HEK293T (cell line): ENCODE results near the gene SOX30.
"Not testable (repeated sequence)": the region's sequence is repeated elsewhere in the genome, so short reads cannot be mapped to it uniquely, and the experiment has no call there.

ENCODE experiments used
- CTCF ChIA-PET: fragments of 350-600 bp; formaldehyde crosslinking; extraction: SDS; loops from one replicate; lab custom pipeline; 2021; ENCODE audit warnings: antibody characterized with exemption, inconsistent platforms; lab: Yijun Ruan, JAX
- POLR2A ChIA-PET: fragments of 350-600 bp; formaldehyde crosslinking; extraction: SDS; loops from one replicate; lab custom pipeline; 2020; ENCODE audit warnings: antibody characterized with exemption, inconsistent platforms; lab: Yijun Ruan, JAX
- DNase-seq: peaks from one replicate; pipeline ENCODE4 v3.0.0; 2012; ENCODE audit warnings: mixed read lengths; ENCODE audit errors: extremely low spot score
- ARNT ChIP-seq: fragments of 450-650 bp; IDR thresholded peaks from 2 replicates; pipeline ENCODE4 v1.6.1; 2017; ENCODE audit warnings: mild to moderate bottlenecking
- BHLHE40 ChIP-seq: fragments of 450-650 bp; IDR thresholded peaks from 2 replicates; pipeline ENCODE4 v1.6.1; 2016; ENCODE audit warnings: mild to moderate bottlenecking, moderate library complexity, borderline replicate concordance
- CTBP1 ChIP-seq: fragments of 450-650 bp; IDR thresholded peaks from 2 replicates; pipeline ENCODE4 v1.6.1; 2016; ENCODE audit warnings: borderline replicate concordance
- ELF4 ChIP-seq: fragments of 450-650 bp; IDR thresholded peaks from 2 replicates; pipeline ENCODE4 v1.6.1; 2017; ENCODE audit warnings: antibody characterized with exemption
- FOXA1 ChIP-seq: fragments of 450-650 bp; IDR thresholded peaks from 2 replicates; pipeline ENCODE4 v1.6.1; 2016; ENCODE audit warnings: mild to moderate bottlenecking
- FOXK2 ChIP-seq: fragments of 450-650 bp; IDR thresholded peaks from 2 replicates; pipeline ENCODE4 v1.6.1; 2016; ENCODE audit warnings: mild to moderate bottlenecking
- FOXM1 ChIP-seq: fragments of 450-650 bp; IDR thresholded peaks from 2 replicates; pipeline ENCODE4 v1.6.1; 2017; ENCODE audit warnings: mild to moderate bottlenecking, borderline replicate concordance
- HDGF ChIP-seq: fragments of 450-650 bp; IDR thresholded peaks from 2 replicates; pipeline ENCODE4 v1.6.1; 2017; ENCODE audit warnings: antibody characterized with exemption, borderline replicate concordance
- L3MBTL2 ChIP-seq: fragments of 450-650 bp; conservative IDR thresholded peaks from 2 replicates; pipeline ENCODE4 v1.6.1; 2016; ENCODE audit warnings: mild to moderate bottlenecking
- LEF1 ChIP-seq: fragments of 450-650 bp; IDR thresholded peaks from 2 replicates; pipeline ENCODE4 v1.6.1; 2017; ENCODE audit warnings: mild to moderate bottlenecking, borderline replicate concordance
- NFRKB ChIP-seq: fragments of 450-650 bp; IDR thresholded peaks from 2 replicates; pipeline ENCODE4 v1.6.1; 2016; ENCODE audit warnings: mild to moderate bottlenecking, moderate library complexity
- PKNOX1 ChIP-seq: fragments of 450-650 bp; IDR thresholded peaks from 2 replicates; pipeline ENCODE4 v1.6.1; 2016
- SP1 ChIP-seq: fragments of 450-650 bp; IDR thresholded peaks from 2 replicates; pipeline ENCODE4 v1.6.1; 2017
- SUZ12 ChIP-seq: fragments of 450-650 bp; IDR thresholded peaks from 2 replicates; pipeline ENCODE4 v1.6.1; 2016; ENCODE audit warnings: mild to moderate bottlenecking
- TARDBP ChIP-seq: fragments of 450-650 bp; IDR thresholded peaks from 2 replicates; pipeline ENCODE4 v1.6.1; 2016
- ZNF384 ChIP-seq: fragments of 450-650 bp; IDR thresholded peaks from 2 replicates; pipeline ENCODE4 v1.6.1; 2016

SOX30 gene

GRCh38 chr5:157652377-157652692, at the start of gene SOX30:
Gene SOX30 (minus strand): TSS chr5:157652438. CDS start chr5:157652078, 360 bp downstream.
- no peak for TF ChIP-seq ELF4
- no peak for TF ChIP-seq SUZ12
- TF ChIP-seq BHLHE40: no peak
- no peak for TF ChIP-seq HDGF
- no peak for TF ChIP-seq PKNOX1
- TF ChIP-seq ZNF384: no peak
- no peak for TF ChIP-seq FOXA1
- TF ChIP-seq L3MBTL2: no peak
- no peak for TF ChIP-seq ARNT
- TF ChIP-seq SP1: no peak
- TF ChIP-seq LEF1: no peak
- no peak for TF ChIP-seq CTBP1
- no peak for TF ChIP-seq TARDBP
- no peak for TF ChIP-seq FOXM1
- no peak for TF ChIP-seq FOXK2
- ChIA-PET CTCF (no interaction called here), POLR2A (no interaction called here)
- DNase-seq: no peak

GRCh38 chr5:157698674-157699073, 46.4 kb upstream of the SOX30 start:
- CTCF ChIA-PET: interaction anchor here (0.7 kb wide), 1 partner anchor 198 kb away, joined by 3 read pairs; no protein-coding TSS in a partner anchor

GRCh38 chr5:157696154-157696553, 43.9 kb upstream of the SOX30 start:
- DNase-seq, POLR2A ChIA-PET, CTCF ChIA-PET: not testable (repeated sequence)

More at GRCh38 chr5:157698674-157699073, 46.4 kb upstream of the SOX30 start:
- DNase-seq, POLR2A ChIA-PET: not testable (repeated sequence)

- POLR2A ChIA-PET: not testable (repeated sequence)
Measured at GRCh38 chr5:157693816-157694215, 41.6 kb upstream of the SOX30 start.

GRCh38 chr5:157690690-157691433, 38.6 kb upstream of the SOX30 start:
- ChIA-PET POLR2A (no interaction called here), CTCF (interaction anchor here (0.6 kb wide), 1 partner anchor 15 kb away, joined by 3 read pairs; no protein-coding TSS in a partner anchor)
- TF ChIP-seq LEF1: no peak
- DNase-seq: no peak

More at GRCh38 chr5:157693816-157694215, 41.6 kb upstream of the SOX30 start:
- DNase-seq, CTCF ChIA-PET: not testable (repeated sequence)

GRCh38 chr5:157689942-157690689, 37.9 kb upstream of the SOX30 start:
- POLR2A ChIA-PET: no interaction called here
- CTCF ChIA-PET: no interaction called here
- DNase-seq: no peak
- no peak for TF ChIP-seq CTBP1
- TF ChIP-seq FOXK2: no peak
- TF ChIP-seq NFRKB: no peak
- no peak for TF ChIP-seq FOXA1
- TF ChIP-seq FOXM1: no peak
- TF ChIP-seq ARNT: no peak
- no peak for TF ChIP-seq SUZ12
- TF ChIP-seq TARDBP: no peak
- no peak for TF ChIP-seq HDGF
- no peak for TF ChIP-seq ZNF384

- DNase-seq: no peak
- CTCF ChIA-PET: no interaction called here
- TF ChIP-seq FOXA1 (no peak), ELF4 (no peak), NFRKB (no peak), FOXM1 (no peak), SP1 (no peak), L3MBTL2 (no peak), CTBP1 (no peak), ZNF384 (no peak), FOXK2 (no peak), HDGF (no peak), TARDBP (no peak)
- POLR2A ChIA-PET: no interaction called here
Measured at GRCh38 chr5:157687198-157687554, 34.9 kb upstream of the SOX30 start.

- POLR2A ChIA-PET, CTCF ChIA-PET, DNase-seq: not testable (repeated sequence)
Measured at GRCh38 chr5:157686276-157687197, 34.3 kb upstream of the SOX30 start.
